IPS-15b (cell line): ENCODE measurements around the gene MCHR1.
A peak's percentile ranks its signal among the peaks of the same experiment; 100 is the strongest.
"Not testable (repeated sequence)": the region's sequence is repeated elsewhere in the genome, so short reads cannot be mapped to it uniquely, and the experiment has no call there.

Experiments used
- H3K27me3 ChIP-seq: one replicate; pipeline ENCODE4 v1.6.1; 2013; ENCODE audit warnings: low read length; ENCODE audit not compliant: control insufficient read depth, insufficient read depth
- H3K36me3 ChIP-seq: one replicate; pipeline ENCODE4 v1.6.1; 2013; ENCODE audit warnings: low read length; ENCODE audit not compliant: control insufficient read depth, insufficient read depth
- H3K4me1 ChIP-seq: one replicate; pipeline ENCODE4 v1.6.1; 2013; ENCODE audit warnings: mild to moderate bottlenecking, low read length; ENCODE audit not compliant: control insufficient read depth, insufficient read depth
- H3K4me3 ChIP-seq: one replicate; pipeline ENCODE4 v1.5.1; 2013; ENCODE audit warnings: low read depth, low read length
- H3K9ac ChIP-seq: one replicate; pipeline ENCODE4 v1.6.1; 2013; ENCODE audit warnings: low read depth, mild to moderate bottlenecking, low read length
- H3K9me3 ChIP-seq: one replicate; pipeline ENCODE4 v1.6.1; 2013; ENCODE audit warnings: mild to moderate bottlenecking, low read length; ENCODE audit not compliant: control insufficient read depth, insufficient read depth

The MCHR1 gene

DNA sequence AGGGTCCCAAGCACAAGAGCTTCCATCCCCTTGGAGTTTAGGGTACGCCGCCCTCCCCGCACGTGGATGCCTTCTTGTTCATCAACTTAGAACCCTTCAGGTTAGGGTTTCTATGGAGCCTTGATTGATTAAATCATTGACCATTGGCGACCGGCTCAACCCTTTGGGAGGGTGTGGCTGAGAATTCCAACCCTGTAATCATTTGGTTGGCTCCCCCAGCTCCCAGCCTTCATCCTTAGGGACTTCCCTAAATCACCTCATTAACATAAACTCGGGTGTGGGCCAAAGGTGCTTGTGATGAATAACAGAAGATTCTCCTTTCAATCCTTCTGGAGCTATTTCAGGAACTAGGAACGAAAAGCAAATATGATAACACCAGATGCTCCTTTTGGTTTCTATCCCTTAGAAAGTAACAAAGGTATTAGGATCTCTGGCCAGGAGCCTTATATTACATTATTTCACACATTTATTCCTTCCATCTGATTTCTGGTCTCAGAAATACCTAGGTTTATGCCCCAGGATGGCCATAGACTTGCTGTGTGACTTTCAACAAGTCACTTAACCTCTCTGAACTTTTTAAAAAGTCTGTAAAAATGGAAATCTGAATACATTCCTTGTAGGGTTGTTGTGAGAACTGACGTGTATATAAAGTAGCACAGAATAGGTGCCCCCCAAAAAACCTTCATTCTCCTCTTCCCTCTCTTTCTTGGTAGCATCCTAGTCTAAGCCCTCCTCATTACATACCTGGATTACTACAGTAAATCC lies 26.8 kb downstream of the MCHR1 start:
- Histone ChIP-seq H3K9me3 (peaks cover 5% of the 10 kb centered on the region), H3K27me3 (no peaks in the 10 kb centered on the region), H3K9ac (no peak overlapping the region), H3K4me3 (no peak overlapping the region), H3K36me3 (no peaks in the 10 kb centered on the region), H3K4me1 (peaks cover 3% of the 10 kb centered on the region)

DNA sequence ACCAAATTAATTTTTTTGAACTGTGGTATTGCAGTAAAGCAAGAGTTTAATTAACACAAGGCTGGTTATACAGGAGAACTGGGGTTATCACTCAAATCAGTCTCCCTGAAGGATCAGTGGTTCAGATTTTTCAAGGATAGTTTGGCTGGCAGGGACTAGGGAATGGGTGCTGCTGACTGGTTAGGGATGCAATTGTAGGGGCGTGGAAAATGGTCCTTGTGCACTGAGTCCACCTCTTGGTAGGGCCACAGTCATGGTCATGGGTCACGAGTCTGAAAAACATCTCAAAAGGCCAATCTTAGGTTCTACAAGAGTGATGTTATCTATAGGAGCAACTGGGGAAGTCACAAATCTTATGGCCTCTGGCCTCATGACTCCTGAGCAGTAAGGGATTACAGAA lies 27.9 kb downstream of the MCHR1 start:
- H3K9ac ChIP-seq, result no peak overlapping the region
- no peaks in the 10 kb centered on the region for H3K27me3 ChIP-seq
- peaks cover 5% of the 10 kb centered on the region for H3K9me3 ChIP-seq
- no peaks in the 10 kb centered on the region for H3K36me3 ChIP-seq
- H3K4me3 ChIP-seq, result no peak overlapping the region
- H3K4me1 ChIP-seq, result peaks cover 3% of the 10 kb centered on the region

DNA sequence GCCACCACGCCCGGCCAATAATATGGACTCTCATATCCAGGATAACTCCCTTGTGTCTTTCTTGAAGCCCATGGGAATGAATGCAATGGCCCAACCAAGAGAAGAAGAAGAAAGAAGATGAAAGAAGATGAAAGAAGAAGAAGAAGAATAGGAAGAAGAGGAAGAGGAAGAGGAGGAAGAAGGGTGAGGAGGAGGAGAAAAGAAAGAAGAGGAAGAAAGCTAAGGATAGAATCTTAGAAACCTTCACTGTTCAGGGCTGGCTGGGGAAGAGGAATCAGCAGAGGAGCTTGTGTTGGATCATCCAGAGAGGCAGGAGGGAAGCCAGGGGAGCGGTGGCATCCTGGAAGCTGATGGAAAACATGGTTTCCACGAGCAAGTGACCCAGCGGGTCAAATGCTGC lies 28.9 kb downstream of the MCHR1 start:
- no peaks in the 10 kb centered on the region for H3K36me3 ChIP-seq
- no peaks in the 10 kb centered on the region for H3K27me3 ChIP-seq
- H3K9me3 ChIP-seq, result peaks cover 5% of the 10 kb centered on the region

DNA sequence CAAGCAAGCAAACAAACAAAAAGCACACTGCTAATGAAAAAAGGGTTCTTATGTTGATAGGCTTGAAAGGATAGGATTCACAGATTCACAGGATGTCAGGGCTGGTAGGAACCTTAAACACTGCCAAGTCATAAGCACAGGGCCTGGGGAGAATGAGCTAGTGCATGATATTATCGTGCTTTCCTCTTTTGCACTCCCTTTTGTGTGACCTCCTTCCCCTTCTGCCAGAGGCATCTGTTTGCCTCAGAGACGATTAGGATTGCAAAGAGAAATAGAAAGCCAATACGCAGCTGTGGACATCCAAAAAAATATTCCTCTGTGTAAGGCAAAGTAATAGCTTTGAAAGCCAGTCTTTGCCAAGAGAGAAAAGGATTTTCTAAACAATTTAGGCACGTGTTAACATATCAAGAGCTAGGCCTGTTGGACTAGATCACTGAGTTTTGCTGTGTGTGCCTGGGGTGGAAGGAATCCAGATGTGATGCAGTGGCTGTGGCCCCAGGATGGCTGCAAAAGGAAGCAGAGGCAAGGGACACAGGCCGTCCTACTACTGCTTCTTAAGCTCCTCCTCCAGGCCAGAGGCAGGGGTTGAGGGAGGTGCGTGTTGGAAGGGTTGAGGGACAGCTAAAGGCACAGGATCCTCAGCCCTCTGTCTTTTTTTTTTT lies 30.6 kb downstream of the MCHR1 start:
- H3K4me1 ChIP-seq, result peaks cover 10% of the 10 kb centered on the region
- no peaks in the 10 kb centered on the region for H3K36me3 ChIP-seq
- H3K9ac ChIP-seq, result no peak overlapping the region
- no peaks in the 10 kb centered on the region for H3K27me3 ChIP-seq
- peaks cover 5% of the 10 kb centered on the region for H3K9me3 ChIP-seq
- H3K4me3 ChIP-seq, result no peak overlapping the region

More for the DNA sequence above, 28.9 kb downstream of the MCHR1 start:
- H3K4me1 ChIP-seq, result peaks cover 3% of the 10 kb centered on the region
- no peak overlapping the region for H3K4me3 ChIP-seq
- H3K9ac ChIP-seq, result no peak overlapping the region

DNA sequence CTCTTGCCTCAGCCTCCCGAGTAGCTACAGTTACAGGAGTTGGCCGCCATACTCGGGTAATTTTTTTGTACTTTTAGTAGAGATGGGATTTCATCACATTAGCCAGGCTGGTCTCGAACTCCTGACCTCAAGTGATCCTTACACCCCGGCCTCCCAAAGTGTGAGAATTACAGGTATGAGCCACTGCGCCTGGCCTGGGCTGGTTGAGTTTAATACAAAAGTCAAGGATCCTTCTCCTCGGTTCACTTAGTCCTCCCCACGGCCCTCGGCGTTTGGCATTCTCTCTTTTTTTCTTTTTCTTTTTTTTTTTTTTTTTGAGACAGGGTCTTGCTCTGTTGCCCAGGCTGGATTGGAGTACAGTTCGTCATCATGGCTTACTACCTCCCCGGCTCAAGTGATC lies 33.0 kb downstream of the MCHR1 start:
- Histone ChIP-seq H3K36me3 (no peaks in the 10 kb centered on the region), H3K9me3 (peaks cover under 1% of the 10 kb centered on the region), H3K9ac (no peak overlapping the region), H3K4me1 (peaks cover 11% of the 10 kb centered on the region), H3K4me3 (no peak overlapping the region), H3K27me3 (no peaks in the 10 kb centered on the region)

DNA sequence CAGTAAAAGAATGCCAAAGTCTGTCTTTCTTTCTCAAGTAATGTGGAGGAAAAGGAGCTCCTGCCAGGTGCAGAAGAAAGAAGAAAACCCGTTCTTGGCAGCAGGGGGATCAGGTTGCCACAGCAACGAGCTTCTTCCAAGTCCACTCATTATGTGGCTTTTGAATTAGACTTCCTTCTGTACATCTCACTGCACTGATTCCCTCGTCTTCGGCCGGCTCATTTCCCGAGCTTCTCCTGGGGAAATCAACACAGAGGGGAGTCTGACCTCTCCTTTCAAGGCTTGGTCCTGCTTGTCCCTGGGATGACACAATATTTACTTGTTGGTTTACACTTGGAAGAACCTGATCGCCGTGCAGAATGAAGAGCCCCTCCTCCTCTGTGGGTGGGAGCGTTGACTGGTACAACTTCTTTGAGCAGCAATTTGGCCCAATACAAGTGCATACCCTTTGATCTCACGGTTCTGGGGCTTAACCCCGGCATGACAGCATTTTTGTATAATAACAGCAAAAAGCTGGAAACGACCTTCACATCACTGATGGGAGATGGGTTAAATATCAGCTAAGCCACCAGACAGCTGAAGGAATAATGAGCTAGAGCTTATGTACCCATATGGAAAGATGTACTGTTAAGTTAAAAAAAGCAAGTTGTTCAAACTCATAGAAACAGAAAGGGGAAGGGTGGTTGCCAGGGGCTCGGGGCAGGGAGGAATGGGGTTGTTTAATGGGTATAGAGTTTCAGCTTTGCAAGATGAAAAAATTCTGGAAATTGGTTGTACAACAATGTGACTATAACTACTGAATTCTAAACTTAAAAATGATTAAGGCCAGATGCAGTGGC lies 35.4 kb downstream of the MCHR1 start:
- no peaks in the 10 kb centered on the region for H3K36me3 ChIP-seq
- H3K4me1 ChIP-seq, result peaks cover 10% of the 10 kb centered on the region
- H3K9ac ChIP-seq, result no peak overlapping the region
- H3K4me3 ChIP-seq, result peak overlapping the region; percentile 26
- no peaks in the 10 kb centered on the region for H3K9me3 ChIP-seq
- no peaks in the 10 kb centered on the region for H3K27me3 ChIP-seq

DNA sequence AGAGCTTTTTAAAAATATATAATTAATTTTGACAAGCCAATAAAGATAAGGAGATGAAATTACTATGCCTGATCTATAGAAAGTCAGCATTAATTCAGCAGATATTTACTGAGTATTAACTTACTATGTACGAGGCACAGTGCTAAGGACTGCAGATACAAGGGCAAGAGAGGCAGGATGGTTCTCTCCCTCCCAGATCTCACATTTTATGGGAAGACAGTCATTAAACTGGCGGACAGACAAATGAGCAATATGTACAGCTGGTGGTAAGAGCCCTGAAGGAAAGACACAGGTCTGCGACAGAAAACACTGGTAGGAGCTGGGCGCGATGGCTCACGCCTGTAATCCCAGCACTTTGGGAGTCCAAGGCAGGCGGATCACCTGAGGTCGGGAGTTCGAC lies 36.8 kb downstream of the MCHR1 start:
- H3K9ac ChIP-seq, result no peak overlapping the region
- H3K36me3 ChIP-seq, result no peaks in the 10 kb centered on the region
- no peak overlapping the region for H3K4me3 ChIP-seq
- peaks cover 8% of the 10 kb centered on the region for H3K4me1 ChIP-seq
- no peaks in the 10 kb centered on the region for H3K27me3 ChIP-seq
- no peaks in the 10 kb centered on the region for H3K9me3 ChIP-seq

DNA sequence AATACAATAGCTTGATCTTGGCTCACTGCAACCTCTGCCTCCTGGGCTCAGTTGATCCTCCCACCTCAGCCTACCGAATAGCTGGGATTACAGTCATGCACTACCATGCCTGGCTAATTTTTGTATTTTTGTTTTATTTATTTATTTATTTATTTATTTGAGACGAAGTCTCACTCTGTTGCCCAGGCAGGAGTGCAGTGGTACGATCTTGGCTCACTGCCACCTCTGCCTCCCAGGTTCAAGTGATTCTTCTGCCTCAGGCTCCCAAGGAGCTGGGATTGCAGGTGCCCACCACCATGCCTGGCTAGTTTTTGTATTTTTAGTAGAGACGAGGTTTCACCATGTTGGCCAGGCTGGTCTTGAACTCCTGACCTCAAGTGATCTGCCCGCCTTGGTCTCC lies 38.4 kb downstream of the MCHR1 start:
- H3K4me1 ChIP-seq, H3K4me3 ChIP-seq, H3K9me3 ChIP-seq: not testable (repeated sequence)

DNA sequence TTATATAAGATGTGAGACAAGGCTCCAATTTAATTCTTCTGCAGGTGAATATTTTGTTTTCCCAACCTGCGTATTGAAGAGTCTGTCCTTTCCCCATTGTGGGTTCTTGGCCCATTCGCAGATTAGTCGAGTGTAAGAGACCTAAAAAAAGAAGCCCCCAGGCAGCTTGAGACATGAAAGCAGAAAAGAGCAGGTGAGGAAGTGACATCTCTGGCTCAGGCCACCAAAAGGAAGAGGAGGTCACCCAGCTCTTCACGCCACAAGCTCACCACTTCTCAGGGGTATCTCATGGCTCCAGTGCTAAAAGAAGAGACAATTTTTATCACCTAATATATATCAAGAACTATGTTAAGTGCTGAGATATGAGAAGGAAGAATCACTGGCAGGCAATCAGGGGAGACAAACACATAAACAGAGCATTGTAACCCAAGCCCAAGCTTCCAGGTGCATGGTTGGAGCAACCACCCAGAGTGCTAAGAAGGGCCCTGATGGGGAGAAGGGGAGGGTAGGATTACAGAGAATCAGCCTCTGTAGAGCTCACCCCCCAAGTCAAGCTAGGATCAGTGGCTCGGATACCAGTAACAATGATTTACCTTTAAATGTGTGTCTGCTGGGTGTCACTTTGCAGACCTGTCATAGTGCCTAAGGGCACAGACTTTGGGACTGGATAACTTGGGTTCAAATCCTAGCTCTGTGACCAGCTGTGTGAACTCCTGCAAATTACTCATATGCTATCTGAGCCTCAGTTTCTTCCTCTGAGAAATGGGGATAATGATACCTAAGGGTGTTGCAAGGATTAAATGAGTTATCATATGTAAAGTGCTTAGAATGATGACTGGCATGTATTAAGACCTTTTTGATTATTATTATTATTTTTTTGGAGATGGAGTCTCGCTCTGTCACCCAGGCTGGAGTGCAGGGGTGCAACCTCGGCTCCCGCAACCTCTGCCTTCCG lies 39.2 kb downstream of the MCHR1 start:
- H3K9ac ChIP-seq, result no peak overlapping the region
- no peaks in the 10 kb centered on the region for H3K9me3 ChIP-seq
- H3K4me1 ChIP-seq, result peaks cover 8% of the 10 kb centered on the region
- H3K36me3 ChIP-seq, result no peaks in the 10 kb centered on the region
- no peaks in the 10 kb centered on the region for H3K27me3 ChIP-seq
- no peak overlapping the region for H3K4me3 ChIP-seq

More for the DNA sequence above, 38.4 kb downstream of the MCHR1 start:
- H3K9ac ChIP-seq, H3K36me3 ChIP-seq, H3K27me3 ChIP-seq: not testable (repeated sequence)

DNA sequence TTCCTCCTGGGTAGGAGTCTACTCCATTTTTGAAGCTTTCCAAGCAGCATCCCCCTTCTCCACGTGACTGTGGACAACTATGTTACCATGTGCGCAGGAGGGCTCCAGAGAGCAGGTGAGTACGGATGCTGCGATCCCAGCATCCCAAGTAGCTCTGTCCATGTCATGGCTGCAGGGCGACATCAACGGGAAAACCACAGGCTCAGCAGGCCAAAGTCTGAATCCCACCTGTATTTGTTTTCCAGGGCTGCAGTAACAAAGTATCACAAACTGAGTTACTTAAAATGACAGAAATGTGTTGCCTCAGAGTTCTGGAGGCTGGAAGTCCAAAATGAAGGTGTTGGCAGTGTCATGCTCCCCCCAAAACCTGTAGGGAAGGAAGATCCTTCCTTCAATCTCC lies 40.3 kb downstream of the MCHR1 start:
- peaks cover 4% of the 10 kb centered on the region for H3K4me1 ChIP-seq

DNA sequence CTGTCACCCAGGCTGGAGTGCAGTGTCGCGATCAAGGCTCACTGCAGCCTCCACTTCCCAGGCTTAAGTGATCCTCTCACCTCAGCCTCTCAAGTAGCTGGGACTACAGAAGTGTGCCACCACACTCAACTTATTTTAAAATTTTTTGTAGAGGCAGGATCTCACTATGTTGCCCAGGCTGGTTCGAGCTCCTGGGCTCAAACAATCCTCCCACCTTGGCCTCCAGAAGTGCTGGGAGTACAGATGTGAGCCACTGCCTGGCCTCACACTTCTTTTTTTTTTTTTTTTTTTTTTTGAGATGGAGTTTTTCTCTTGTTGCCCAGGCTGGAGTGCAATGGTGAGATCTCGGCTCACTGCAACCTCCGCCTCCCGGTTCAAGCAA lies 40.9 kb downstream of the MCHR1 start:
- H3K9ac ChIP-seq, H3K9me3 ChIP-seq, H3K4me3 ChIP-seq: not testable (repeated sequence)

More for the DNA sequence above, 40.3 kb downstream of the MCHR1 start:
- Histone ChIP-seq H3K36me3 (no peaks in the 10 kb centered on the region), H3K4me3 (no peak overlapping the region), H3K9ac (no peak overlapping the region), H3K27me3 (no peaks in the 10 kb centered on the region), H3K9me3 (no peaks in the 10 kb centered on the region)

More for the DNA sequence above, 40.9 kb downstream of the MCHR1 start:
- H3K4me1 ChIP-seq, H3K36me3 ChIP-seq, H3K27me3 ChIP-seq: not testable (repeated sequence)
